Liver (tissue), 9 donors: ENCODE data around the gene TRMT13. TPM values are rescaled to one million over a fixed set of nuclear protein-coding genes. Genes with fewer than 3 reads are reported as not detected.

Source experiments
- DNase-seq: peaks from one replicate; pipeline ENCODE4 v3.0.0-alpha.2; 2017; ENCODE audit warnings: low spot score
- H3K27ac ChIP-seq, 2 donors: one replicate each; pipeline ENCODE4 v1.7.0; 2013; ENCODE audit warnings: inconsistent platforms in 2 of 2, low read length in 2 of 2, control low read depth in 1 of 2, low read depth in 1 of 2, mild to moderate bottlenecking in 1 of 2
- H3K27me3 ChIP-seq, 4 donors: one replicate each; pipeline versions ENCODE4 v1.6.1 to v1.7.0; 2013; ENCODE audit warnings: low read length in 3 of 4, inconsistent platforms in 1 of 4, mild to moderate bottlenecking in 1 of 4, moderate library complexity in 1 of 4; ENCODE audit not compliant: control insufficient read depth in 4 of 4, insufficient read depth in 4 of 4
- H3K36me3 ChIP-seq, 4 donors: one replicate each; pipeline versions ENCODE4 v1.6.1 to v1.7.0; 2013; ENCODE audit warnings: low read length in 3 of 4, mild to moderate bottlenecking in 3 of 4, low read depth in 1 of 4, moderate library complexity in 1 of 4; ENCODE audit not compliant: control insufficient read depth in 4 of 4, insufficient read depth in 3 of 4
- H3K4me1 ChIP-seq, 4 donors: one replicate each; pipeline versions ENCODE4 v1.6.1 to v1.7.0; 2013; ENCODE audit warnings: low read length in 3 of 4, mild to moderate bottlenecking in 3 of 4, moderate library complexity in 1 of 4; ENCODE audit not compliant: control insufficient read depth in 4 of 4, insufficient read depth in 4 of 4
- H3K4me3 ChIP-seq, 3 donors: one replicate each; pipeline versions ENCODE4 v1.6.1 to v1.7.0; 2013; ENCODE audit warnings: low read length in 3 of 3, control low read depth in 1 of 3, low read depth in 1 of 3, mild to moderate bottlenecking in 1 of 3
- H3K9ac ChIP-seq, 2 donors: one replicate each; pipeline ENCODE4 v1.7.0; 2013; ENCODE audit warnings: low read length in 2 of 2, mild to moderate bottlenecking in 2 of 2, moderate library complexity in 2 of 2, control low read depth in 1 of 2, low read depth in 1 of 2
- H3K9me3 ChIP-seq, 4 donors: one replicate each; pipeline versions ENCODE4 v1.6.1 to v1.7.0; 2013; ENCODE audit warnings: low read length in 3 of 4; ENCODE audit not compliant: control insufficient read depth in 4 of 4
- EGR1 ChIP-seq, 2 donors: IDR thresholded peaks; 2 replicates each; pipeline ENCODE4 v1.6.1; 2016 to 2018; ENCODE audit warnings: antibody characterized with exemption in 2 of 2, low read depth in 2 of 2
- FOXA1 ChIP-seq: IDR thresholded peaks from 2 replicates; pipeline ENCODE4 v1.6.1; 2016; ENCODE audit warnings: antibody characterized with exemption
- FOXA2 ChIP-seq: IDR thresholded peaks from 2 replicates; pipeline ENCODE4 v1.6.1; 2016; ENCODE audit warnings: antibody characterized with exemption
- GABPA ChIP-seq, 2 donors: IDR thresholded peaks in 1 of 2; conservative IDR thresholded peaks in 1 of 2; 2 replicates each; pipeline ENCODE4 v1.6.1; 2016; ENCODE audit warnings: antibody characterized with exemption in 2 of 2, mild to moderate bottlenecking in 1 of 2, moderate library complexity in 1 of 2
- HNF4A ChIP-seq, 2 donors: conservative IDR thresholded peaks; 2 replicates each; pipeline ENCODE4 v1.6.1; 2016; ENCODE audit warnings: antibody characterized with exemption in 2 of 2, mild to moderate bottlenecking in 2 of 2
- HNF4G ChIP-seq: IDR thresholded peaks from 2 replicates; pipeline ENCODE4 v1.6.1; 2016; ENCODE audit warnings: antibody characterized with exemption
- JUND ChIP-seq, 2 donors: IDR thresholded peaks; 2 replicates each; pipeline ENCODE4 v1.6.1; 2016; ENCODE audit warnings: antibody characterized with exemption in 2 of 2
- NR2F2 ChIP-seq: IDR thresholded peaks from 2 replicates; pipeline ENCODE4 v1.6.1; 2016; ENCODE audit warnings: antibody characterized with exemption
- RXRA ChIP-seq, 2 donors: IDR thresholded peaks; 2 replicates each; pipeline ENCODE4 v1.6.1; 2017 to 2018; ENCODE audit warnings: antibody characterized with exemption in 2 of 2, mild to moderate bottlenecking in 1 of 2
- SP1 ChIP-seq: IDR thresholded peaks from 2 replicates; pipeline ENCODE4 v1.6.1; 2018; ENCODE audit warnings: antibody characterized with exemption, mild to moderate bottlenecking
- TAF1 ChIP-seq: conservative IDR thresholded peaks from 2 replicates; pipeline ENCODE4 v1.6.1; 2016; ENCODE audit warnings: antibody characterized with exemption, mild to moderate bottlenecking
- YY1 ChIP-seq: IDR thresholded peaks from 2 replicates; pipeline ENCODE4 v1.6.1; 2016; ENCODE audit warnings: antibody characterized with exemption, mild to moderate bottlenecking
- WGBS: extraction: QIAGEN DNeasy Blood & Tissue Kit; methylation state at CpG from one replicate; pipeline ENCODE4 v1.1.7; 2013; 5-methylcytosine and 5-hydroxymethylcytosine counted together
- polyA plus RNA-seq, 2 donors: library from polyadenylated mRNA; stranded (reverse) in 1 of 2; unstranded in 1 of 2; fragments of 200-250 nt in 1 of 2; fragments of >200 nt in 1 of 2; fragmentation: Nextera tagmentation in 1 of 2; extraction: Ambion mirVana in 1 of 2; gene quantifications; one replicate each; pipeline versions ENCODE4 v1.2.1 to v1.2.3, GENCODE V29; 2013 to 2015
- total RNA-seq, 2 donors: library from RNA; depleted of rRNA; stranded (reverse); fragments of >200 nt; gene quantifications; one replicate each; pipeline ENCODE4 v1.2.3, GENCODE V29; 2014
- TF ChIP-seq, protein P1 (sequence below): fragments of 150-350 bp; IDR thresholded peaks from 2 replicates; pipeline ENCODE4 v1.5.1; 2017; ENCODE audit warnings: improper control_type of control experiment, low read depth, low read length; ENCODE audit not compliant: missing input control
- TF ChIP-seq, protein P2 (sequence below): IDR thresholded peaks from 2 replicates; pipeline ENCODE4 v1.6.1; 2016; ENCODE audit warnings: antibody characterized with exemption, mild to moderate bottlenecking
- TF ChIP-seq, protein P3 (sequence below): IDR thresholded peaks from 2 replicates; pipeline ENCODE4 v1.6.1; 2016; ENCODE audit warnings: antibody characterized with exemption
- TF ChIP-seq, protein P4 (sequence below): IDR thresholded peaks from 2 replicates; pipeline ENCODE4 v1.6.1; 2016; ENCODE audit warnings: antibody characterized with exemption
- TF ChIP-seq, protein P5 (sequence below): IDR thresholded peaks from 2 replicates; pipeline ENCODE4 v1.6.1; 2016; ENCODE audit warnings: antibody characterized with exemption
- donor health status: healthy.
- donor health status: healthy.
- donor health status: healthy.
- donor health status: healthy.
- donor health status: healthy.

The TRMT13 gene
- total and polyA plus RNA-seq, 4 donors, result 3.5 to 11.2 (median 9.3) TPM

DNA sequence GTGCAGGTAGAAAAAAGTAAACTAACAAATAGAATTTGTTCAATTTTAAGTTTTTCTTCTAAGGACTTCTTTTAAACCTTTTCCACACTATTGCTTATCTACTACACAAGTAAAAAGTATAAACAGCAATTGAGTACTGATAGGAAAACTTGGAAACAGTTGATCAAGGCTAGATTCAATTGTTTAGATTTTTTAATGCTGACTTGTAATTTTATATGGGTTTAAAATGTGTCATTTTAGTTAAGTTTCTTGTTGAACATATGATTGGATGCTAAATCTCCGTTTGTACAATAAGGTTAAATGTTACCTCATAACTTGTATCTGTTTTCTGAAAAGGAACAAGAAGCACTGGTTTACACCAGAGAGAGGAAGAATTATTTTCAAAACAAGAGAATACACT, 5.7 kb upstream of the TRMT13 start:
- TF ChIP-seq FOXA1 (no peak), EGR1 (IDR thresholded peaks at IDR 0.05; ENCODE audit: low read depth in 2 of 2) (no peak), RXRA (IDR thresholded peaks at IDR 0.05) (no peak), HNF4A (conservative IDR thresholded peaks at IDR 0.05) (no peak), FOXA2 (no peak), SP1 (no peak), GABPA (IDR thresholded peaks at IDR 0.05 in 1 of 2, conservative IDR thresholded peaks at IDR 0.05 in 1 of 2) (no peak), TAF1 (no peak)
- TF ChIP-seq, protein P1, sequence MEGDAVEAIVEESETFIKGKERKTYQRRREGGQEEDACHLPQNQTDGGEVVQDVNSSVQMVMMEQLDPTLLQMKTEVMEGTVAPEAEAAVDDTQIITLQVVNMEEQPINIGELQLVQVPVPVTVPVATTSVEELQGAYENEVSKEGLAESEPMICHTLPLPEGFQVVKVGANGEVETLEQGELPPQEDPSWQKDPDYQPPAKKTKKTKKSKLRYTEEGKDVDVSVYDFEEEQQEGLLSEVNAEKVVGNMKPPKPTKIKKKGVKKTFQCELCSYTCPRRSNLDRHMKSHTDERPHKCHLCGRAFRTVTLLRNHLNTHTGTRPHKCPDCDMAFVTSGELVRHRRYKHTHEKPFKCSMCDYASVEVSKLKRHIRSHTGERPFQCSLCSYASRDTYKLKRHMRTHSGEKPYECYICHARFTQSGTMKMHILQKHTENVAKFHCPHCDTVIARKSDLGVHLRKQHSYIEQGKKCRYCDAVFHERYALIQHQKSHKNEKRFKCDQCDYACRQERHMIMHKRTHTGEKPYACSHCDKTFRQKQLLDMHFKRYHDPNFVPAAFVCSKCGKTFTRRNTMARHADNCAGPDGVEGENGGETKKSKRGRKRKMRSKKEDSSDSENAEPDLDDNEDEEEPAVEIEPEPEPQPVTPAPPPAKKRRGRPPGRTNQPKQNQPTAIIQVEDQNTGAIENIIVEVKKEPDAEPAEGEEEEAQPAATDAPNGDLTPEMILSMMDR, result no peak
- TF ChIP-seq, protein P2, sequence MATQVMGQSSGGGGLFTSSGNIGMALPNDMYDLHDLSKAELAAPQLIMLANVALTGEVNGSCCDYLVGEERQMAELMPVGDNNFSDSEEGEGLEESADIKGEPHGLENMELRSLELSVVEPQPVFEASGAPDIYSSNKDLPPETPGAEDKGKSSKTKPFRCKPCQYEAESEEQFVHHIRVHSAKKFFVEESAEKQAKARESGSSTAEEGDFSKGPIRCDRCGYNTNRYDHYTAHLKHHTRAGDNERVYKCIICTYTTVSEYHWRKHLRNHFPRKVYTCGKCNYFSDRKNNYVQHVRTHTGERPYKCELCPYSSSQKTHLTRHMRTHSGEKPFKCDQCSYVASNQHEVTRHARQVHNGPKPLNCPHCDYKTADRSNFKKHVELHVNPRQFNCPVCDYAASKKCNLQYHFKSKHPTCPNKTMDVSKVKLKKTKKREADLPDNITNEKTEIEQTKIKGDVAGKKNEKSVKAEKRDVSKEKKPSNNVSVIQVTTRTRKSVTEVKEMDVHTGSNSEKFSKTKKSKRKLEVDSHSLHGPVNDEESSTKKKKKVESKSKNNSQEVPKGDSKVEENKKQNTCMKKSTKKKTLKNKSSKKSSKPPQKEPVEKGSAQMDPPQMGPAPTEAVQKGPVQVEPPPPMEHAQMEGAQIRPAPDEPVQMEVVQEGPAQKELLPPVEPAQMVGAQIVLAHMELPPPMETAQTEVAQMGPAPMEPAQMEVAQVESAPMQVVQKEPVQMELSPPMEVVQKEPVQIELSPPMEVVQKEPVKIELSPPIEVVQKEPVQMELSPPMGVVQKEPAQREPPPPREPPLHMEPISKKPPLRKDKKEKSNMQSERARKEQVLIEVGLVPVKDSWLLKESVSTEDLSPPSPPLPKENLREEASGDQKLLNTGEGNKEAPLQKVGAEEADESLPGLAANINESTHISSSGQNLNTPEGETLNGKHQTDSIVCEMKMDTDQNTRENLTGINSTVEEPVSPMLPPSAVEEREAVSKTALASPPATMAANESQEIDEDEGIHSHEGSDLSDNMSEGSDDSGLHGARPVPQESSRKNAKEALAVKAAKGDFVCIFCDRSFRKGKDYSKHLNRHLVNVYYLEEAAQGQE, result no peak
- 82% methylated on average over 1 of the region's 1 CpG for WGBS
- no peaks in the 10 kb centered on the region for H3K36me3 ChIP-seq

DNA sequence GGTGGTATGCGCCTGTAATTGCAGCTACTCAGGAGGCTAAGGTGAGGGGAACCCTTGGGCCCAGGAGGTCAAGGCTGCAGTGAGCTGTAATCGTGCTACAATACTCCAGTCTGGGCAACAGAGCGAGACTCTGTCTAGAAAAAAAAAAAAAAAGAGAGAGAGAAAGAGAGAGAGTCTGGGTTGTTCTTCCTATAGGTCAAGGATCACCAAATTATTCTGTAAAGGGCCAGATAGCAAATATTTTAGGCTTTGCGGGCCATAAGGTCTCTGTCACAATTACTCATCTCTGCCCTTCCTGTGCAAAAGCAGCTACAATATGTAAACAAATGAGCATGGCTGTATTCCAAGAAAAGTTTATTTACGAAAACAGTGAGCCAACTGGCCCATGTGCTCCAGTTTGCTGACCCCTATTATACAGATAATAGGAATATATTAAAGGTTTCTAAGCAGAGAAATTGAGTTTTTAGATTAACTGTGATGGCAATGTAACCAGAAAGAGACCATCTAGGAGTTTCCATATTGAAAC, 2.3 kb upstream of the TRMT13 start:
- Histone ChIP-seq H3K27me3 (no peaks in the 10 kb centered on the region), H3K27ac (peak overlapping the region; percentile 39 to 40), H3K36me3 (no peaks in the 10 kb centered on the region), H3K9me3 (no peaks in the 10 kb centered on the region), H3K4me1 (peaks cover 11 to 25% (median 21%) of the 10 kb centered on the region in 4 donors), H3K9ac (no peak overlapping the region), H3K4me3 (no peak overlapping the region)
- WGBS, result 43% methylated on average over 5 of the region's 5 CpGs
- DNase-seq, result no peak
- TF ChIP-seq, protein P2, result no peak
- no peak for TF ChIP-seq EGR1 (IDR thresholded peaks at IDR 0.05; ENCODE audit: low read depth in 2 of 2)
- peak; percentile 47 to 62 for TF ChIP-seq RXRA (IDR thresholded peaks at IDR 0.05)
- TF ChIP-seq FOXA1, result no peak
- TF ChIP-seq, protein P3, sequence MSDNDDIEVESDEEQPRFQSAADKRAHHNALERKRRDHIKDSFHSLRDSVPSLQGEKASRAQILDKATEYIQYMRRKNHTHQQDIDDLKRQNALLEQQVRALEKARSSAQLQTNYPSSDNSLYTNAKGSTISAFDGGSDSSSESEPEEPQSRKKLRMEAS, result peak; percentile 27
- no peak for TF ChIP-seq HNF4G
- TF ChIP-seq, protein P4, sequence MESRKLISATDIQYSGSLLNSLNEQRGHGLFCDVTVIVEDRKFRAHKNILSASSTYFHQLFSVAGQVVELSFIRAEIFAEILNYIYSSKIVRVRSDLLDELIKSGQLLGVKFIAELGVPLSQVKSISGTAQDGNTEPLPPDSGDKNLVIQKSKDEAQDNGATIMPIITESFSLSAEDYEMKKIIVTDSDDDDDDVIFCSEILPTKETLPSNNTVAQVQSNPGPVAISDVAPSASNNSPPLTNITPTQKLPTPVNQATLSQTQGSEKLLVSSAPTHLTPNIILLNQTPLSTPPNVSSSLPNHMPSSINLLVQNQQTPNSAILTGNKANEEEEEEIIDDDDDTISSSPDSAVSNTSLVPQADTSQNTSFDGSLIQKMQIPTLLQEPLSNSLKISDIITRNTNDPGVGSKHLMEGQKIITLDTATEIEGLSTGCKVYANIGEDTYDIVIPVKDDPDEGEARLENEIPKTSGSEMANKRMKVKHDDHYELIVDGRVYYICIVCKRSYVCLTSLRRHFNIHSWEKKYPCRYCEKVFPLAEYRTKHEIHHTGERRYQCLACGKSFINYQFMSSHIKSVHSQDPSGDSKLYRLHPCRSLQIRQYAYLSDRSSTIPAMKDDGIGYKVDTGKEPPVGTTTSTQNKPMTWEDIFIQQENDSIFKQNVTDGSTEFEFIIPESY, result no peak
- TF ChIP-seq, protein P5, sequence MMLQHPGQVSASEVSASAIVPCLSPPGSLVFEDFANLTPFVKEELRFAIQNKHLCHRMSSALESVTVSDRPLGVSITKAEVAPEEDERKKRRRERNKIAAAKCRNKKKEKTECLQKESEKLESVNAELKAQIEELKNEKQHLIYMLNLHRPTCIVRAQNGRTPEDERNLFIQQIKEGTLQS, result no peak
- TF ChIP-seq JUND (IDR thresholded peaks at IDR 0.05), result peak in 1 of 2 donors; percentile 56
- peak; percentile 41 to 47 for TF ChIP-seq HNF4A (conservative IDR thresholded peaks at IDR 0.05)
- TF ChIP-seq NR2F2, result peak; percentile 97
- TF ChIP-seq FOXA2, result peak; percentile 10
- peak in 1 of 2 donors; percentile 68 for TF ChIP-seq GABPA (IDR thresholded peaks at IDR 0.05 in 1 of 2, conservative IDR thresholded peaks at IDR 0.05 in 1 of 2)
- peak; percentile 50 for TF ChIP-seq YY1
- no peak for TF ChIP-seq TAF1
- TF ChIP-seq, protein P1, result no peak
- peak; percentile 50 for TF ChIP-seq SP1

More for the DNA sequence above, 5.7 kb upstream of the TRMT13 start:
- Histone ChIP-seq H3K9ac (no peak overlapping the region), H3K4me3 (no peak overlapping the region), H3K9me3 (no peaks in the 10 kb centered on the region), H3K27ac (no peak overlapping the region), H3K27me3 (no peaks in the 10 kb centered on the region), H3K4me1 (peaks cover 4 to 16% (median 6%) of the 10 kb centered on the region in 4 donors)
- DNase-seq, result no peak
